Hematopoietic multipotent progenitor cell treated with erythropoietin and hydrocortisone succinate and interleukin-3 and kit ligand, for 17 days (in vitro differentiated cells): ENCODE measurements around the gene C1QTNF6.
"Not testable (repeated sequence)": the region's sequence is repeated elsewhere in the genome, so short reads cannot be mapped to it uniquely, and the experiment has no call there.

Experiments
- DNase-seq: peaks from one replicate; pipeline ENCODE4 v3.0.0-alpha.2; 2015; ENCODE audit warnings: low spot score

Gene C1QTNF6

DNA sequence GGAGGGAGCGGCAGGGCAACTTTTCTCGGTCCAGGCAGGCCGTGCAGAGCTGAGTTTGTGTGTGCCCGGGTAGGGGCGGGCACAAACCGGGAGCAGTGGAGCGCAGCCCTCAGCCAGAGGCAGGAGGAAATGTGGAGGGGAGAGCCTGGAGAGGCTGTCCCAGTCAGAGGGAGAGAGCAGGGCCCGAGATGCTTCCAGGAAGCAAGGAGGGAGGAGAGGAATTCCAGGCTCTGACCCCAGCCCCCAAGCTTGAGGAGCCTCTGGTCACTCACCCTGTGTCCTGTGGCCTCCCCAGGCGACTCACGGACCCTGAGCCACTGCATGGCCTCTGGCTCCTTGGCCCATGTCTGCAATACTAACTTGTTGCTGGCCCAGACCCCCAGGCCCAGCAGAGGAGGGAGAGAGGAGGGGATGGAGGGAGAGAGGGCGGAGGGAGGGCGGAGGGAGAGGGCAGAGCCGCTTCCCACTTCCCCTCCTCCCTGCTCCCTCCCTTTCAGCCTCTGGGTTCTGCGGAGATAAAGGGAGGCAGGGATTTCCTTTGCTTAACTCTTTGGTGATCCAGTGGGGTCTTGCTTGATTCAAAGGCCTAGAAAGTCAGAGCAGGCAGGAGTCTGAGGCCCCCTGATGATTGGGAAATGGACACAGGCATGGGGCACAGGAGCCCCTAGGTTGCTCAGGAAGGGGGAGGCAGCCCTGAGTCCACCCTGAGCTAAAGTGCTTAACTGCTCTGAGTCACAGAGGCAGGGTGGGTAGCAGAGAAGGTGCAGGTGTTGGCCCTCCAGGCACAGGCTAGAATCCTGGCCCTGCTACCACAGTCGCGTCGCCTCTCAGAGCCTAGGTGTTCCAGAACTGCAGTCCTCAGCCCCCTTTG lies at the start of gene C1QTNF6:
C1QTNF6 (minus strand) TSS at position 357 of the 871 bp plus-strand sequence; CDS start at position 323, 34 bp downstream.
- no peak for DNase-seq

DNA sequence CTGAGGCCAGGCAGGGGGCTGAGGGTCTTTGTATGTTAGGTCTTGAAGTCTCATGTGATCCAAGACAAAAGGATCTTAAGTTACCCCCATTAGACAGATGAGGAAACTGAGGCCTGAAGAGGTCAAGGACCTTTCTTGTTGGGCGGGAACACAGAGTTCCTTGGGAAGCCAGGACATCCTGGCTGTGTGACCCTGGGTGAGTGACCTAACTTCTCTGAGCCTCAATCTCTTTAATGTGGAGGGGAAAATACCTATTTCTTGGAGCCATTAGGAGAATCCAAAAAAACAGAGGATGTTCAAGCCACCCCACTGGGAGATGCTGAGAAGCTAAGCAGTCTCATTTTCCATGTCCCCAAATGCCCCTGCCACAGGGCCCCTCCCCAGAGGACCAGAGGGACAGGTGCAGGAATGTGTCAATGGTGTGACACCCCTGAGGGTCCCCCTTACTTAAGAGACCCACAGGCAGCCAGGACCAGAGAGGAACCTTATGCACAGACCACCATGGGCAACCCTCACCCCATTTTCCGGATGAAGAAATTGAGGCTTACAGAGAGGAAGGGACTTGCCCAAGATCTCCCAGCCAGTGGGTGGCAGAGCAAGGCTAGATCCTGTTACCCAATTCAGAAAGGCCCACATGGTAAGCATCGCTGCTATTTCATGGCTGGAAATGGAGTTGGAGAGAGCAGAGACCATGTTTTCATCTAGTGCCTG lies 48.0 kb upstream of the C1QTNF6 start:
- no peak for DNase-seq

DNA sequence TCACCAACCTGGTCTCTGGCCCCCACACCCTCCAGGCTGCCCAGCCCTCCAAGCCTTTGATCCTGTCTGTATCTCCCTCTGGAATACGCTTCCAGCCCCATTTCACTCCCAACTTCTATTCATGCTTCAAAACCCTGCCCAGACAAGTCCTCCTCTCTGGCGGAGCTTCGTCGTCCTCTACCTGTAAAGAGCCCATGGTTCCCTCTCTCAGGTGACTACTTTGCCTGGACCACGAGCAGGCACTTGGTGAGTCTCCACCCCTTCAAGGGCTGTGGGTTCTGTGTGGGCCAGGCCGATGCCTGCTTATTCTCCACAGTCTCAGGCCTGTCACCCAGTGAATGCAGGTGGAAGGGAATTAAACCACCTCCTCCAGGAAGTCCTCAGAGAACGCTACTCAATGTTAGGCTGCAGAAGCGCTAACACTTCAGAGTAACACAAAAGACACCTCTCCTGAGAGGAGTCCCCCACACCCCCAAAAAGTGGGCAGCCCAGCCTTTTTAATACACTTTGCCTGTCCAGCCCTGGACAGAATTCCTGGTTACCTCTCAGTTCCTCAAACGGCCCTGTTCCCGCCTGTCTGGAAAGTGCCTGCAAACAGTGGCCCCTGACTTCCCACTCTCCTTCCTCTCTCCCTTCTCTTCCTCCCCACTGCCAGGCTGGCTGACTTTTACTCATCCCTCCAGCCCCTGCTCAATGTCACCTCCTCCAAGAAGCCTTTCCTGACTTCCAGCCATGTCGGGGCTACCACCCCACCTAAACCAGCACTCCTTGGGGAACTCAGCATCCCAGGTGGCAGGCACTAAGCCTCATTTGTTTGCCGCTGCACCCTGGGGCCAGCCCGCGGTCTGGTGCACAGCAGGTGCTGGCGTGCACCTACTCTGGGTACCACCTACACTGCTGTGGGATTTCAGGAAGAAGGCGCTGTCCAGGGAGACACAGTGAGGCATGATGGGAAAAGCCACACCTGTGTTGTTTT lies 47.0 kb upstream of the C1QTNF6 start:
- DNase-seq, result no peak

DNA sequence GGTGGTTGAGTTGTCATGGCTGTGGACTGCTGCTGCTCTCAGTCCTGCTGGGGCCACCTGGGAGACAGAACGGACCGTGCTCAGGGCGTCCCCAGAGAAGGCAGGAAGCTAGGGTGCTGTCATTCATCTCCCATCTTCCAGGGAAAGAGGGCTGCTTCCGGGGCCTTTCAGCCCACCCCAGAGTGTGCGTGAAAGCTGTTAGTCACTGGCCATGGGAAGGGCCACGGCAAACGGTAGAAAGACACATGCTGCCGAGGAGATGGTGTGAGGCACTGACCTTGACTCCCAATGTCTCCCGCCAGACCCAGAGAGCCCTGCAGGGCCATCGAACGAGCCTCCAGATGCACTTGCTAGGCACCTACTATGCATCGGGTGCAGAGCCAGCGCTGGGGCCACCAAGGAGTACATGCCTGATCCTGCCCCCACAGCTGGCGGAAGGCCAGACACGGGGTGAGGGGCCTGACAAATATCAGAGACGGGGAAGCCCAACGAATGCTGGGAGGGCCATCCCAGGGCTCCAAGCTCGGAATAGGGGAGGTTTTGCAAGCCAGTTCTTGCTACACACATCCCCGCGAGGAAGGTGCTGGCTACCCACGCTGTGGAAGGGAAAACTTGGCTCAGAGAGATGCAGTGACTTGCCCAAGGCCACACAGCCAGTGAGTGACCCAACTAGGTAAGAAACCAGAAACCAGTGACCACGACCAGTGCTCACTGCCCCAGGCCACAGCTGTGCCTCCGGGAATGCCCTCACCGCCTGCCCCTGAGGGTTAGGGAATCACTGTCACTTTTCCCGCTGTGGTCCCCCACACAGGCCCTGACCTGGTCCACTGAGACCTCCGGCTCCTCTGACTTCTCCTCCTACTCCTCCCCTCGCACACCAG lies 45.9 kb upstream of the C1QTNF6 start:
- no peak for DNase-seq

DNA sequence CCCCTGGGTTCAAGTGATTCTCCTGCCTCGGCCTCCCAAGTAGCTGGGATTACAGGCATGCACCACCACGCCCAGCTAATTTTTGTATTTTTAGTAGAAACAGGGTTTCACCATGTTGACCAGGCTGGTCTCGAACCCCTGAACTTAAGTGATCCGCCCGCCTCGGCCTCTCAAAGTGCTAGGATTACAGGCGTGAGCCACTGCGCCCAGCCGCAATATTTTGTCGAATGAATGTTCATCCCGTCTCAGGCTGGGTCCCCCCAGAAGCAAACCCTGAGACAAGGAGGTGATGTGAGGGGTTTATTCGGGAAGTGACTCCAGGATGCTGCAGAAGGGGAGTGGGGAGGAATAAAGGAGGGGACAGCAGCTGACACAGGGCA lies 45.3 kb upstream of the C1QTNF6 start:
- DNase-seq, result not testable (repeated sequence)

DNA sequence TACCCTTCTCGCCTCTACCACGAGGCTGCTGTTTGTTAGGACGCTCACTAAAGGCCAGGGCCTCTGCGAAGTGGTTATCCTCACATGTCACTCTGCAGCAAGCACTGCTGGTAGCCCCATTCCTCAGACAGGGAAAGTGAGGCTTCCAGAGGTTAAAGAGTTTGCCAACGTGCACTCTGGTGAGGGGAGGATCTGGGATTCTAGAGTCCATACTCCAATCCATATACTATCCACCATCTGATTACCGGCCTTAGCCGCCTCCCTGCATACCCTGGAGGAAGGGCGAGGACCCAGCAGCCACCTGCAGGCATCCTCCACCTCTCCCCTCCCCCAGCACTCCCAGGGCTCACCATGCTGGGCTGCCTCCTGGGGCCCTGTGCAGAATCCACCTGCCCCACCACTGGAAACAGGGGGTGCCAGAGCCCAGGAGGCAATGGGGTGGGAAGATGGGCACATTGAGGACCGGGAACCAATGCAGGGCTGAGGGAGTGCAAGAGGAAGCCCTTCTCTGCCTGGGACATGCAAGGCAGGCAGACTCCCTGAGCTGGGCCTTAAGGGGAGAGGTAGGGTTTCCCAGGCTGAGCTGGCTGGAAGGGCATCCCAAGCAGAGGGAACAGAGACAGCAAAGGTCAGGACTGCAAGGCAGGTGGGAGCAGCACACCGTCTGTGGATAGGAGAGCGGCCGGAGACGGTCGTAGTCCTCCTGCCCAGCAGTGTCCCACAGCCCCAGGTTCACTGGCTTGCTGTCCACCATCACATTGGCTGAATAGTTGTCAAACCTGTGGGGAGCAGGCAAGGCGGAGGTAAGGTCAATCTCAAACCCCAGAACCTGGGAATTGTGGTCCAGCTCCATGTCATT lies 44.3 kb upstream of the C1QTNF6 start:
- no peak for DNase-seq

DNA sequence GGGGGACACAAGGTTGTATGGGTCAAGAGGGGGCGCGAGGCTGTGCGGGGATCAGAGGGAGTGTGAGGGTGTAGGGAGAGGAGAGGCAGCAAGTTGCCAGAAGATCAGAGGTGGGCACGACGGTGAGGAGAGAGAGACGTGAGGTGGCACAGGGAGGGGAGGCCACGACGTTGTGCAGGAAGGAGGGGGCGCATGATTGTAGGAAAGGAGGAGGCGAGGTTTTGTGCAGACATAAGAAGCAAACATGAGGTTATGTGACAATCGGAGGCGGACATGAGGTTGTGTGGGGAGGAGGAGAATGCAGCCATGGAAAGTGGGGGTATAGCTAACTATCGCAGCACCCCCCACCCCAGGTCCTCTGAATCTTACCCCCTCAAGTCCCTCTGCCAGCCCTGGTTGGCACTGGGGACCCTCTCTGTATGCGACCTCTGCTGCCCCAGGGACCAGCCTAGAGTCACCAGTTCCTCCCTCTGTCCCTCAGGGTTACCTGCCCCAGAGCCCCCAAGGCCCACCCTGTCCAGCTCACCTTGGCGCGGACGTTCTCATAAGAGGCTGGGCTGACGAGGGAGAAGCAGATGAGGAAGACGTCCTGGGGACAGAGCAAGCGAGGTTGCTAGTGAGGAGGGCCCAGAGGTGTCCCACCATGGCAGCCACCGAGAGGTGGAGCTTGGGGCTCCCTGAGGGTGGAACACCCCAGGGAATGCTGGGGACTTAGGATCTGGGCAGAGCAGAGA lies 43.5 kb upstream of the C1QTNF6 start:
- no peak for DNase-seq

DNA sequence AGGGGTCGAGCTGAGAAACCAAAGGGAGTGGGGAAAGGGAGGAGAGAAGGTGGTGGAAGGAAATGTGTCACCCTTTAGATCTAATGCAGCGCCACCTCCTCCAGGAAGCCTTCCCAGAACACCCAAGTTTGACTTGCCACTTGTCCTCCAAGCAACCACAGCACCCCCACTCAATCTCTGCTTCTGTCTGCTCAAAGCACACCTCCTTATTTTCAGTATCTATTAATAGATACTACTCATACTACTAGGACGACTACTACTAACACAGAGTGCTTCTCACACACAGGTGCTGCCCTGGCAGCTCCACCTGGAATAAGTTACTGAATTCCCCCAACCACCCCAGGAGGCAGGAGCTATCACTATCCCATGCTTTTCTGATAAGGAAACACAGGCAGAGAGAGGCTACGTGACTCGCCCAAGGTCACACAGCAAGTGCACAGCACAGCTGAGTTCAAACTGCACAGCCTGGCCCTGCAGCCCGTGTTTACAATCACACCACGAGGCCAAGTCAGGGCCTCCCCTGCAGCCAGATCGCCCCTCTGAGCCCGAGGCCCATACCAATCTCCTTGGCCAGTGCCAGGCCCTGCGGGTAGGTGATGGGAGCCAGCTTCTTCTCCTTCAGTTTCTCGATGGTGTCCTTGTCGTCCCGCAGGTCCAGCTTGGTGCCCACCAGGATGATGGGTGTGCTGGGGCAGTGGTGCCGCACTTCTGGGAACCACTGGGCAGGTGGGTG lies 42.8 kb upstream of the C1QTNF6 start:
- no peak for DNase-seq

DNA sequence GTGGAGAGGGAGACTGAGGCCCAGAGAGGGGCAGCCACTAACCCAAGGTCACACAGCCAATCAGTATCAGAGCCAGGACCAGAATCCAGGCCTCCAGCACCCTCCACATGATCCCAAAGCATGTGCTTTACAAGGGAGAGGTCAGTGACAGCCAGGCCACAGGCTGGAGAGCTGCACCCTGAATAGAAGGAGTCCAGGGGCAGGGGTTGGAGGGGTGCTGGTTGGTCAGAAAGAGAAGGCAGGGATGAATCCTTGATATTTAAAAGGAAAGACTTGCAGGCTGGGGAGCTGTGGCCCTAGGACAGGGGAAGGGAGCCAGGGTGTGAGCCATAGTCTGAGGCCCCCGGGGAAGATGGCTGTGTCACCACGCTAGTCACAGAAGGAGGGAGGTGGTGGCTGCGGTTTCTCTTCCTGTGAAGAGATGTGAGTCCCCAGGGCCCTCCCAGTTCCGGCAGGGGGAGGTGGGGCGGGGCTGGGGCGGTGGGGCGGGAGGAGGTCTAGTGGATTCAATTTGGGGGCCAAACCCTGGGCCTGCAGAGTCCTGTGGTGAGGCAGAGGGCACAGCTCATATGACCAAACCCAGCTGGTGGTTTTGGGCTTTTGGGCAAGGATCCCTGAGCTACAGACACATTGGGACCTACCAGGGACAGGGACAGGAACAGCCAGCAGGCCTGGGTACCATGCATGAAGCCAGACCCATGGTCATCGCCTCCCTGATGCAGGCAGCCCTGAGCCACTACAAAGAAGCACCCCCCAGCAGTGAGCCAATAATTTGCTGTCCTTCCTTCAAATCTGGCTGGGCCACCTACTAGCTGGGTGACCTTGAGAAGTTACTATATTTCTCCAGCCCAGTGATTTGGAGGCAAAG lies 42.0 kb upstream of the C1QTNF6 start:
- no peak for DNase-seq

DNA sequence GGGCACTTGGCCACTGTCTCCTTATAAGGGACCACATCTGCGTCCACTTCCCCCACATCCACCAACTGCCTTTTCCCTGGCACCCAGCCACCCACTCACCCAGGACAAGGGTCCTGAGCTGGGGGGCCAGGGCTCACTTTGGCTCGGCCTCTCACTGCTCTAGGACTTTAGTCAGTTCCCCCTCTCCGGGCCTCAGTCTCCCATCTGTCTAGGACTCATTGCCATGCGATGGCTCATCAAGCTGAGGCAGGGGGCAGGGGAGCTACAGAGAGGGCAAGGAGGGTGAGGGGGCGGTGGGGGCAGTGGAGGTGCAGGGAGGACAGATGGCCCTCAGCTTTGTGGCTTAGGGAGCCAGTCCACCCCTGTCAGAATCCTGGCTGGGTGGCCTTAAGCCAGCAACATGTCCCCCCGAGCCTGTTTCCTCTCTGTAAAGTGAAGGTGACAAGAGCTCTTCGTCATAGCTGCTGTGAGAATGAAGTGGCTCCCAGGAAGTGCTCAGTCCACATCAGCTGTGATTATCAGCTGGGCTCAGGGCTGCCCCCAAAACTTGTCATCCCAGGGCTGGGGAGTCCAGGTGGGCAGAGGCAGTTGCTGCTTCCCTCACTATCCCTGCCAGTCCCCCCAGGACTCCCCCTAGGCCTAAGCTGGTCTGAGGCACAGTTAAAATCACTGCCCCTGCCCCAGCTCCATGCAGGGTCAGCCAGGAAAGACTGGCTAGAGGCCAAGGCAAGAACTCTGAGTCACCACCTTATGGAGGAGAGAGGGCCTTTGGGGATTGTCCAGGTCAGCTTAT lies 41.2 kb upstream of the C1QTNF6 start:
- no peak for DNase-seq

DNA sequence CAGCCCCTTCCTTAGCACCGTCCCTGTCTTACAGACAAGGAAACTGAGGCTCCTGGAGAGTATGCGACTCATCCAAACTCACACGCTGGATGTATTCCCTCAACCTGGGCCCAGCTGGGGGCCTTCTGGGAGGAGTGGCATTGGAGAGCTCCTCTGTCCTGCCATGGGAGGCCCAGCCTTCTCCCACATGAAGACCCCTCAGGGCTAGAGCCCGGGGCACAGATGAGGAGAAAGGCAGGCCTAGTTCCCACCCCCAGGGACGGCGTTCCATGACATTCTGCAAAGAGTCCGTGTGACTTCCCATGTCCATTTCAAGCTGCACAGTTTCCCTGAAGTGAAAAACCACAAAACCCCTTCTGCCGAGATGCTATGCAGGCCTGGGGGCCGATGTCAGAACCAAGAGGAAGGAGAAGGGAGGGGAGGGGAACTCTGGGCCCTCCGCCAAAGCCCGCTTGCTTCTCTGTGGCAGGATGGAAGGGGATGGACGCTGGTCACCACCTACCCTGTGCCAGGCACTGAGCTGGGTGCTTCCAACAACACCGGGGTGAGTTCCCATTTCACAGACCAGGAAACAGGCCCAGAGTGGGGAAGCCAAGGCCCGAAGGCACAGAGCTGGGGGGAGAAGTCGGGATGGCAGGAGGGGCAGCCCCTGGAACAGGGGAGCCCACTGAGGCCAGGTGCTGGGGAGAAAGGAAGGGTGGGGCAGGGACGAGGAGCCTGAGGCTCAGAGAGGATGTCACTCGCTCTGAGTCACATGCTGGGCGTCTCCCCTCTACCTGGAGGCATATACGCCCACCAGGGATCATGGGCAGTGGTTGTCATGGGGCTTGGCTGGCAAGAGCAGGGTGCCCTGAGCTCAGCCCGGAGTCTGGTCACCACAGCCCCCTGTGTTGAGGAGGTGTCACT lies 40.3 kb upstream of the C1QTNF6 start:
- DNase-seq, result no peak

DNA sequence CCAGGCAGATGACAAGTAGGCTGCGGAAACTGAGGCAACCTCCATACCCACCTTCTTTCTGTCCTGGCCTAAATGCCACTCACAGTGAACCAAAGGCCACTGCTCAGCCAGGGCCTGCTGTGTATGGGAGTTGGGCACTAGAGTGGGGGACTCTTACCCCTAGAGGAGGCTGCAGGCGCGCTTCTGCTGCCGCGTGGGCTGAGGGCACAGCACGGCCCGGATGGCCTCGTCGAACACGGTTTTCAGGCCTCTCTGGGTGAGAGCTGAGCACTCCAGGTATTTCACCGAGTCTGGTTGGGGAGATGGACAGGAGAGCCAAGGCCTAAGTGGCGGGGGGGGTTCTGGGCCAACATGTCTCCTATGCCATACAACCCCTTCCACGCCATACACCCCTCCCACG lies 38.5 kb upstream of the C1QTNF6 start:
- no peak for DNase-seq

DNA sequence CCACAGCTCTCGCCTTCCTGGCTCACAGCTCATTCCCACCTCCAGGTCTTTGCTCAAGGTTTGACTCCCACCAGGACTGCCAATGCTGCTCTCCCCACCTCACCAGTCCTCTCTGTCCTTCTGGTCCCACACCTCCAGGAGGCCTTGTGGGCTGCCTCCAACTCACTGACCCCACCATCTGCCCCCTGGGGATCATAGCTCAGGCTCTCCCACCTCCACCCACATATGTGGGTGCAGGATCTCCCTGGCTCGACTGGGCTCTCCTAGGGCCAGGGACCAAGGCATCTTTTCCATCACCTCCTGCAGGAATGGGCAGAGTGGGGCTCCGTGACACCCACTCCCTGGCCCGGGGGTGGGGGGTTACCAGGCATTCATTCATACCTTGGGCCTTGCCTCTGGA lies 38.0 kb upstream of the C1QTNF6 start:
- no peak for DNase-seq

DNA sequence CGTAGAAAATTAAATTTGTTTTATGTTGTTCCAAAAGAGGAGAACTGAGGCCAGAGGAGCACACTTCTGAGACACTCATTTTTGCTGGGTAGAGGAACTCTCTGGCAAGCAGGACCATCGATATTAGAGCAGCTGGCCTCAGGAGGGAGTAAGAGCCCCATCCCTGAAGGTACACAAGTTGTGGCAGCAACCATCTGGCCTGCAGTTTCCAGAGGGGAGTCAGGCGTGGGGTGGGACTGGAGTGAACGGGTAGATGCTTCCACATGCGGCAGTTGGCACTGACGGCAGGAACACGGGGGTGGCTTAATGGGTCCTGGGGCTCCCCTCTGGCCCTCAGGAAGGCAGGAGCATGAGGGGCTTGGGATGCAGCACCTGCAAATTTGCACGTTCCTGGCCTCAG lies 37.4 kb upstream of the C1QTNF6 start:
- no peak for DNase-seq

DNA sequence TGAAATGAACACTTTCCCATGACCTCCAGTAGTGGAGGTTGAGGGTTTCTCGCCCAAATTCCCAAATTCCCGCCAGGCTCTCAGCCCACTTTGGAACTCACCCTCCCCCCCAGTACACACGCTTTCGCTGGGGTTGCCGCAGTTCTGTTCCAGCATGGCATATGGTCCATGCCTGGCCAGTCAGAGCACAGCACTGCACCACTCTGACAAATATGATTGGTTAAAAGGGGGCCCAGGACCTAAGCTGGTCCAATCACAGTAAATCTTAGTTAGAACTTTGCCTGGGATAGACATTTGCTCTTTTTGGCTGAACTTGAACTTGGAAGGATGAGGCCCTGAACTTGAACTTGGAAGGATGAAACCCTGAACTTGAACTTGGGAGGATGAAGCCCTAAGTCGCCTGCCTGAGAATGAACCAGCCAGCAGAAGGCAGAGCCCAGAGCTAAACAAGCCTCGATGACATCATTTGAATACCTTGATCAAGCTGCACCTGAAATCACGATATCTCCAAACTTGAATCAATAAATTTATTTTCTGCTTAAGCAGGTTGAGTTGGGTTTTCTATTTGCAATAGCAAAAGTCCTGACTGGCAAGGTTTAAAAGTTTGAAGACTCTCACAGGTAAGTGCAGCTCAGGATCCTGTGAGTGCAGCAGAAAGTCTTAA lies 36.8 kb upstream of the C1QTNF6 start:
- DNase-seq, result no peak
